Activated T-helper 9 cell treated with anti-CD3 and anti-CD28 coated beads, Interleukin-2, amount 50 U/mL, for 16 hours (primary cell): ENCODE results near the gene SOX18.

Experiments
- DNase-seq: peaks from one replicate; pipeline ENCODE4 v3.0.0-alpha.2; 2020; ENCODE audit warnings: low read depth

SOX18 gene

DNA sequence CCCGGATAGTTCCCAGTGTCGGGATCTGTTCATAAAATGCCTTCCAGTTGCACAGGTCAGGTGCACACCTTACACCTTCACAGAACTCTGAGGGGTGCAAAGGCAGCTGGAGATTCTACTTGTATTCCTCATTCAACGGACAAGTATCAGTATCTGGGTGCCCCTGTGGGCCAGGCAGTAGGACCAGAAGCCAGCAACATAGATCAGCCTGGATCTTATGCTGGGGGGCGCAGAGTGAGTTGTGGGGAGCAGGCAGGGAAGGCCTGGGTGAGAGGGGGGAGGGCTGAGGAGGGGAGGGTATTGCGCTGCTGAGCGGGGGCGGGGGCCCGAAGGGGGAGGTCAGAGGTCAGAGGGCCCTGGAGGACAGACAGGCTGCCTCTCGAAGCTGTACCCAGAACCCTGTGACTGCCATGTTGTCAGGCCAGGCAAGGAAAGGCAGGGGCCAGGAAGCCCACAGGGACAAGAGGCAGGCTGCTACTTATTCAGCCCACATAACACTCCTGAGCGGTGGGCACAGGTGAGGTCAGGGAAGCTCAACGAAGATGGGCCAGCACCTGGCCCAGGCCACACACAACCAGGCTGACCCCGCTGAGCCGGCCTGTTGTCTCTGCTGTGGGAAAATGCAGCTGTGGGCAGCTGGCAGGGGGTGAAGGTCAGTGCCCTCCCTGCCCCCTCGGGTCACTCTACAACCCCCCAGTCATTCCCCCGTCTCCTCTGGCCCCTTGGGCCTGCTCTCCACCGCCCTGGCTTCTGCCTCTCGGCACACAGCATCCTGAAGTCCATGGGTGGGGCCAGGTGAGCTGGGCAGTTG, 31.6 kb upstream of the SOX18 start:
- DNase-seq, result no peak

DNA sequence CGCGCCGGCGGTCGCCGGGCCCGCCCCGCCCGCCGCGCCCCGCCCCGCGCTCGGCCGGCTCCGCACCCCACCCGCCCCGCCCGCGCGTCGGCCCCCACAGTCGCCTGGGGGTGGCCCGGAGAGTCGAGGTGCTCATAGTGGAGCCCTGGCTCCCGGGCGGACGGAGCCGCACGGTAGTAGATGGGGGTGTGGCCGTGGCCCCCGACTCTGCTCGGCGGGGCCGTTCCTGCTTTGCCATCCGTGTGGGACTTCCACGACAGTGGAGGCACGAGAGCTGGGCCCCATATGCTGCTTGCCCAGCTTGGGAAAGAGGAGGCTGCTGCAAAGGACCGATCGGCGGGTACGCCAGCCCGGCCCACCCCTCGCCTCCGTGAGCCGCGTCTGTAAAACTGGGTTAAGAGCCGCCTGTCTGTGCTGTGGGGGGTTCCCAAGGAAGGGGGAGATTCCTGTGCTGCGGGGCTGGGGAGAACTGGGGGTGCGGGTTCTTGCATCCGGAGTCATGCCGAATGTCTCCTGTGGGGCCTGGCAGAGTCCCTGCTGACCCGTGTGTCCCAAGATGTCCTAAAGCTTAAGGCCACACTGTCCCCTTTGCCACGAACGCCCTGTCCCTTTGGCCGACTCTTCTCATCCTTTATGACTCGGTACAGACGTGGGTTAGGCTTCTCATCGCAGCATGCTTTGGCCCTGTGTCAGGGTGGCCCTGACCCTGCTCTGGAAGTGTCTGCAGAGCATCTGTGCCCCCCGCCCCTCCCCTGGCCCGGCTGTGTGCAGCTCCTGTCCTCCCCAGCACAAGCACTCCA, 30.8 kb upstream of the SOX18 start, which contains the start of gene OPRL1:
TSS of gene OPRL1 (plus strand) at position 70 of the 800 bp plus-strand sequence. CDS start 12,639 bp downstream, outside the sequence.
- peak; percentile 39 for DNase-seq

DNA sequence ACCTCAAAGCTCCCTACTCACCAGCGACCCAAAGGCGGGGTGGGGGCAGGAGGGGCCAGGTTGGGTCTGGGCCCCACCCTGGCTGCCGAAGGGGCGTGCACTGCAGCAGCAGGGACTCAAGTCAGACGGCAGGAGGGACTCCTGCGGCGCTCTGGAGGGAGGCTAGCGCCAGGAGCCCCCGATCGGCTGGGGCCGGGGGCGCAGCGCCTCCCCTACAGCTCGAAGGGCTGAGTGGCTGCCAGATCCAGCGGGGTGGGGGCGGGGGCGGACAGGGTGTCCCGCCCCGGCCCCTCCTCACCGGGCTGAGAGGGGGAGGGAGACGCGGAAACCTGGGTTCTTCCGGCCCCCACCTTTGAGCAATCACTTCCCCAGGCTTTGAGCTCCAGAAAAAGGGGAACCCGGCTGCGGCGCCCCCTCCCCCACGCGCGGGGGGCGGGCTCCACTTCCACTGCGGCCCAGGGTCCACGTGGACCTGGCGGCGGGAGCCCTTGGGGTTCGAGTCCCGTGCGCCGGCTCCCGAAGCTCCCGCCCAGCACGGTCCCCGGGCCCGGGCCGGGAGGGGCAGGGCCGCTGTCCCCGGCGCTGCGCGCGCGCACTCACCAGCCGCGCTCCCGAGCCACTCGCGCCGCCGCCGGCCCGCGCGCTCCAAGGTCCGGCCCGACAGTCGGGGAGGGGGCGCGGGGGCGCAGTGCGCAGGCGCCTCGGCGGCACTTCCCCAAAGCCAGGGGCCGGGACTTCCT, 30.0 kb upstream of the SOX18 start, which contains the start of gene RGS19:
TSS of gene RGS19 (minus strand) at position 246 of the 740 bp plus-strand sequence. CDS start 2,632 bp downstream, outside the sequence.
- DNase-seq, result peak; percentile 51

DNA sequence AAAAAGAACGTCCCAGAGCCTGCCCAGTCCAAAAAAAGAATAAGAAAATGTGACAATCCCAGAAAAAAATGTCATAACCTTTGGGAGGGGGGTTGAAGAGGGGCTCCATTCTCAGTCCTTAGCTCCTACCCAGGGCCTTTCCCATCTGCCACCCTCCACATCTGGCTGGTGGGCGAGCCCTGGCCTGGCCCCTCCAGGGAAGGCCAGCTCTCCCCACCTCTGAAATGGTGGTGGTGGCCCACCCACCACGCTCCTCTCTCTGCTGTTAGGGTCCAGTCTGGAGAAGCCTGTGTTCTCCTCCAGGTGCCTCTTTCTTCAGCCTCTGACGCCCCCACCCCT, 29.5 kb upstream of the SOX18 start:
- DNase-seq, result no peak

DNA sequence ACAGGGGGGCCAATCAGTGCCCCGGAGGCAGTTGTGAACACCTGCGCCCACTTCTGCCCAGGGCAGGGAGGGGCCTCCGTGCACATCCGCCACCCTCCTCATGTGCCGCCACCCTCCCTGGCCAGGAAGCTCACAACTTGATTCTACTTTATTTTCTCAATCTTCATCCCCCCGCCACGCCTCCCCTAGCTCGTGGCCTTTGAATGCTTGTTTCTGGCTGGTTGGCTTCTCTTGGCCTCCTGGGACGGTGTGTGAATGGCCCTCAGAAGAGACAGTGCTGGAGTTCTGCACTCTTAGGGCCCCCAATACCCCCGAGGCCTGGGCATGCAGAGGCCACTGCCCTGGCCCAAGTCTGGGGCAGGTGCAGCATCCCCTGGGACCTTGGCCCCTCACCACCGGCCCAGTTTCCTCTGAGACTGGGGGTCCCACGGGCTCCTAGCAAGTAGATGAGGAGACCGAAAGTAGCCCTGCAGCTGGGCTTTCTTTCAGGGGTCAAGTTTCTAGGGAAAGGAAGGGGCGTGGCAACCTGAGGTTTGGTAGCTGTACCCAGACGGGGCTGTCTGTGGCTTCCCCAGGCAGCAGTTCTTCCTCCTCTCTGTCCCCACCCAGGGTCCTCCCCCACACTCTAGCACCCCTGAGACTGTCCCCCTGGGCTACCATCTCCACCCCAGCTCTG, 28.6 kb upstream of the SOX18 start:
- DNase-seq, result no peak

DNA sequence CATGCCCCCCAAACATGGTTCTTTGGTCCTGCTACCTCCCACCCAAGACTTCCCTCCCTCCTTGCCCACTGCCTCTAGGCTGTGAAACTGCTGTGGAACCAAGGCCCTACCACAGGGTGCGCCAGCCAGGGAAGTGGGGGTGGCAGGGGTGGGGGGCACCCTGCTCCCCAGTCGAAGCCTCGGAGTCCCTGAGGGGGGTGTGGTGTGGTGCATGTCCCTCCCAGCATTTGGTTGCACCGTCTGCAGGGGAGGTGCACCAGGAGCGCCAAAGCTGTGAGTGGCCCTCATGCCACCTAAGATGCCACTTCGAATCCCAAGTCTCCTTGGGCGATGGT, 28.1 kb upstream of the SOX18 start:
- no peak for DNase-seq

DNA sequence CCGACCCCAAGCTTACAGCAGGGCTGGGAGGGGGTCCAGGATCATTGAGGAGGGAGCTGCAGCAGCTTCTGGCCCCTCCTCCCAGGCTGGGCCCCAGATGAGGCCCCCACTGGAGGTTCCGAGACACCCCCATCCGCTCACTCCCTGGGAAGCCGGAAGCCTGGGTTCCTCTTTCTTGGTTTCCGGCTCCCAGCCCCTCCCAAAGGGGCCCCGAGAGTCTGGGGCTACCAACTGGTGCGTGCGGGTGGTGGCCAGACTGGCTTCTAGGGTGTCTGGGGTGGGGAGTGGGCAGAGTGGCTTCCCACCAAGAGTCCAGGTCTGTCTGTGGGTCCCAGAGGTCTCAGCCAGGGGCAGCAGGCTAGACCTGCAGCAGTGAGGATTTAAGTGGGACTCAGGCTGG, 27.7 kb upstream of the SOX18 start:
- DNase-seq, result no peak

DNA sequence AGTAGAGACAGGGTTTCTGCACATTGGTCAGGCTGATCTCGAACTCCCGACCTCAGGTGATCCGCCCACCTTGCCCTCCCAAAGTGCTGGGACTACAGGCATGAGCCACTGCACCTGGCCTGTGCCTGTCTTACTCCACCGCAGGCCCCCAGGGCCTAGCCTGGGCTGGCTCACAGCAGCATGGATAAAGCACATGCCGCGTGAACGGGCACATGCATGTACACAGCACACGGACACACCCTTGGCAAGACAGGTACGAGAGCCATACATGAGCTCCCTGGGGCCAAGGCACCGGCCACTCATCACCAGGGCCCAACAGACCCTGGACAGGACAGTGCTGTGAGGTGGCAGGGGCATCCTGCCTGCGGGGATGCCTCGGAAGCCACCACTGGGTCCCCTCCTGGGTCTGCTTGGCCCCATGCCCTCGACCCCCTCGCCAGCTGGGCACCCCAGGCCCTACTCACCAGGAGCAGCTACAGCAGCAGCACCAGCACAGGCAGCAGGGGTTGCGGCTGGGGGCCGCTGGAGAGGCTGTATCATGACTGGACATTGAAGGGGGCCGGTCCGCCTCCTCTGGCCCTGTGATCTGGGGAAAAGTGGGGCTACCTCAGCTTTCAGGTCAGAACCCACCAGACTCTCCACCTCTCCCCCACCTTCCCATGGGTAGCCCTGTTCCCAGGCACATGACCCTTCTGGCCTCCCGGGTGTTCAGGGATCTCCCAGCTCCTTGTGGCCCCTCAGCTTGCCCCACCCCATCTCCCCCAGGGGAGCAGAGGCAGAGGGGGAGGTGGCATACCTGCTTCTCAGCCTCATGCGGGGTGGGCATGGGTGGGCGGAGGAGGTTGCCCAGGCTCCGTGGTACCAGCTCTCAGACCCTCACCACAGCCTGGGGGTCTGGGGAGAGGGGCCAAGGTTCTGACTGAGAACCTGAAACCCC, 26.9 kb upstream of the SOX18 start:
- DNase-seq, result no peak

DNA sequence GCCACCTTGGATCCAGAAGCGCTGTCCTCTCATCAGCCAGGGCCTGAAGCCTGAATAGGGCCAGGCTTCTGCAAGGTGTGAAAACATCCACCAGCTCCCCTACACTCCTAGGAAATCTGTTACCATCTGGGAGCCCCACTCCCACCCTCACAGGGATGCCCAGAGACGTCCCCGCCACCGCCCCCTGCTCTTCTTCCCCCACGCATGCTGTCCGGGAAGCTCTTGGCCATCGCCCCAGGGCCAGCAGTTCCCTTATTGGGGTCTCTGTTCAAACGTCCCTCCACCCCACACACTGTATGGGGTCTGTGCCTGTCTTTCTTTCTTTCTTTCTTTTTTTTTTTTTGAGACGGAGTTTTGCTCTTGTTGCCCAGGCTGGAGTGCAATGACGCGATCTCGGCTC, 26.1 kb upstream of the SOX18 start:
- no peak for DNase-seq

DNA sequence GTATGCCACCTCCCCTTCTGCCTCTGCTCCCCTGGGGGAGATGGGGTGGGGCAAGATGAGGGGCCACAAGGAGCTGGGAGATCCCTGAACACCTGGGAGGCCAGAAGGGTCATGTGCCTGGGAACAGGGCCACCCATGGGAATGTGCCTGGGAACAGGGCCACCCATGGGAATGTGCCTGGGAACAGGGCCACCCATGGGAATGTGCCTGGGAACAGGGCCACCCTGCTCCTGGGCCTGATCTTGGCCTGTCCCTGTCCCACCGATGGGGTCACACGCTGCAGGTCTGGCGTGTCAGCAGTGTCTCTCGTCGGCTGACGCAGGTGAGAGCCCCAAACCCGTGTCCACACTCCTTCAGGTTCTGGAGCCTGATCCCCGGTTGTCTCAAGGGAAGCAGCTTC, 25.5 kb upstream of the SOX18 start:
- DNase-seq, result no peak

DNA sequence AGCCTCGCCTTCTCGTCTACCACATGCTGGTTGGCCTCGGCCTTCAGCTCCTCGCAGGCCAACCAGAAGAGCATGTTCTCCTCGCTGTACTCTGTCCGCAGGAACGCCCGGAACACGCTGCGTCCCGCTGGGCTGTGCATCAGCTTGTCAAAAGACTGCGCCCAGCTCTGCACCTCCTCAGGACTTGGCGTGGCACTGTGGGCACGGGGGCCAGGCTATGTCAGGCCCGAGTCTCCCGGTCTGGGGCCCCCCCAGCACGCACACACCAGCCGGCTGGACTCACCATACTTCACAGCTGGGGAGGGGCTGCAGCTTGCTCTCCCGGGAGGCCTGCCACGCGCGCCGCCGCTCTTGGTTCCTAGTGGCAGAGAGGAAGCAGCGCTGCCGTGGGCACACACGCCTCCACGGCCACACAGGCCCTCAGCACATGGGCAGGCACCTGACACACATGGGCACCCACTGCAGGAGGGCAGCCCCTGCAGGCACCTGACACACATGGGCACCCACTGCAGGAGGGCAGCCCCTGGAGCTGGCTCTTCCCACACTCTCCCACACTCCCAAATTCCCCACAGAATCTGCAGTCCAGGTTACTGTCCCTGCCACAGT, 24.8 kb upstream of the SOX18 start:
- DNase-seq, result no peak

DNA sequence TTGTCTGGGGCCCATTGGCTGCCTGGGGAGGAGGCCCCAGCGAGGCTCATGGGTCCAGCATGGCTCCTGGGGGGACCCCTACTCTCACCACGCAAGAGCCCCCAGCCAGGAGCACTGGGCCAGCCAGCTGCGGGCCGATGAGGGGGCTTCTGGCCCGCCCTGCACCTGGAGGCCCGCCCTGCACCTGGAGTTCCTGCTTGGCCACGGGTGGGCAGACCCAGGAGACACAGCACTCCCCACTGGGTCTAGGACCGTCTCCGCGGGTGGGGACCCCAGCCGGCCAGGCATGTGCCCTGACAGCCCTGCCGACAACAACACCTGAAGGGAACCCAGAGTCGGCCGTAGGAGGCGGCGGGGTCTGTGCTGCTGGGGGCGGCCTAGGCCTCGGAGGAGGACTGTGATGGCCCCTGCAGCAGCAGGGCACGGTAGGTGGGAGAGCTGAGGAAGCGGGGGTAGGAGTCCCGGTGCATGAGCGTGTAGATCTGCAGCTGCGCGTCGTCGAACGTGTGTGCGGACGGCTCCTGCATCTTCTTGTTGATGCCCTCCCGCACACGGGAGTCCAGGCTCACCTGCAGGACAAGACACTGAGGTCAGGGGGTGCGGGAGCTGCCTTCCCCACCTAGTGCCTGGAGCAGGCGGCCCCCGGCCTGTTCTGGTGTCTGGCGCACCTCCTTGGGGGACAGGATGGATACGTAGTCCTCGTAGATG, 24.2 kb upstream of the SOX18 start:
- DNase-seq, result no peak

DNA sequence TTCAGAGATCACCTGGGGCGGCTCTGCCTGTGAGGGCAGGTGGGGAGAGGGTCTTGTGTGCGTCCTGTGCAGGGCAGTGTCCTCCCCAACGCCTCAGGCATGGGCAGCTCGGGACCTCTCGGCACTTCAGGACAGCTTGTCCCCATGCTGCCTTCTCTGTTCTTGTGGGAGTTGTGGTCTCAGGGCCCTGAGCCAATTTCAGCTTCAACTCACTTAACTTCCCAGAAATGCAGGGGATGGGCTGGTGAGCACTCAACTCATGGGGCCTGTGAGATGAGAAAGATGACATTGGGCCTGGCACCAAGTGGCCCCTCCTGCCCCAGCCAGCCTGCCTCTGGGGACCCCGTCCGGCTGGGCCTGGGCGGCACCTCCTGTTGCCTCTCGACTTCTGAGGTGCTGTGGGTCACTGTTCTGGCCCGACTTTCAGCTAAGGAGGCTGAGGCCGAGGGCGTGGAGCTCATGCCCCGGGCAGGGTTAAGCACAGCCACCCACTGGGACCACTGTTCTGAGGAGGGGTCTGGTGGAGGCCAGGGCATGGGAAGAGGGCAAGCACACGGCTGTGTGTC, 23.1 kb upstream of the SOX18 start:
- DNase-seq, result no peak

DNA sequence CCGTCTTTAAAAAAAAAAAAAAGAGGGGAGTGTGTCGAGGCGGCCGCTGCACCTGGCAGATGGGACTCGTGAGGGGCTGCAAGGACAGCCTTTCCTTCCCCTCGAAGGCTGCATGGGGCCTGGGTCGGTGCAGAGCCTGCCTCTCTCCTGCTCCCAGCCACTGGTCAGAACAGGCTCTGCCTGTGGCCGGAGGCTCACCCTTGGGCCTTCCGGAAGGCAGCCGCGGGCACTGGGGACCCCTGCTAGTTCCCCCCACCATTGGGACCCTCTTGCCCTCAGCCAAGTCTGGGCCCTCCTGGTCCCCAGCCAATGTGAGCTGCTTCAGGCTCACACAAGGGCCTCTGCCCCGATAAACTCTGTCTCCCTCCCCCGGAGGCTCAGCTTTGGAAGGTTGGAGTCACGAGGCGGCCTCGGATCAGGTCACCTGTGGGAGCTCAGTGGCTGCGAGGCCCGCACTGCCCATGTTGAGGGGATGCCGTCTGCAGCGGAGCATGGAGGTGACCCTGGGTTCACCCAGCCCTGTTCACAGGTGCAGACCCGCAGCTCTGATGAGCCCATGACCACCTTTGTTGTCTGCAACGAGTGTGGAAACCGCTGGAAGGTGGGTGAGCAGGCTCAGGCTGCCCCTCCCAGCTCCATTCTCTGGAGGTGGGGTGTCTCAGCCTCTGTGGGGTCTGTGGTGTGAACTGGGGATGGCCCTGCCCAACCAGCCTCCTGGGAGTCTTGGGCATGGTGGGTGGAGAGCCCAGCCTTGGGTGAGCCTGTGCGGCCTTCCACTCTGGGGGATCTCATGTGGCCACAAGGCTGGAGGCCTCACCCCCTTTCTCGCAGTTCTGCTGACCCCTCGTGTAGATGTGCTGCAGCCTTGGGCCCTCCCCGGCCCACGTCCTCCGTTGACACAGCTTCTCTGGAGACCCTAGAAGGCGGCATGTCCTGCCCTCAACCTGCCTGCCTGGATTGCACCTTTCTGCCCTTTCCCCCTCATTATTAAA, 22.2 kb upstream of the SOX18 start:
- no peak for DNase-seq

DNA sequence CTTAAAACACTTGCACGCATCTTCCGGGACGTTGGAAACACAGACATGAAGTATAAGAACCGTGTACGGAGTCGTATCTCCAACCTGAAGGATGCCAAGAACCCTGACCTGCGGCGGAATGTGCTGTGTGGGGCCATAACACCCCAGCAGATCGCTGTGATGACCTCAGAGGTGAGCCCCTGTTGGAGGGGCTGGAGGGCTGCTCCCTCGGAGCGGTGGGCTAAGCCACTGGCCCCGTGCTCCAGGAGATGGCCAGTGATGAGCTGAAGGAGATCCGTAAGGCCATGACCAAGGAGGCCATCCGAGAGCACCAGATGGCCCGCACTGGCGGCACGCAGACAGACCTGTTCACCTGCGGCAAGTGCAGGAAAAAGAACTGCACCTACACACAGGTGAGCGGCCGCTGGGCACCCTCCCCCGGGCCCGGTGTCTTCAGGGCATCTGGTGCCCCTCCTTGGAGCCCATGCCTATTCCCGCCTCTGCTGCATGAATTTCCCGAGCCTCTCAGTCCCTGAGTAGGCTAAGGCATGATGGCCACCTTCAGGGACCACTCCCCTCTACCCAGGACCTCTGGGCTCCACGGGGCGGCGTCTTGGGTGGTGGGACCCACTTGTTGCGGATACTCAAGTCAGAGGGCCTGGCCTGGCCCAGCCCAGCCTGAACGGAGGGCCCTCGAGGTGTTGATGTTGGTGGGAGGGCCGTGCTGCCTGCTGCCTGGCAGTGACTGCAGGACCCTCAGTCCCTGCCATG, 21.0 kb upstream of the SOX18 start:
- DNase-seq, result no peak

DNA sequence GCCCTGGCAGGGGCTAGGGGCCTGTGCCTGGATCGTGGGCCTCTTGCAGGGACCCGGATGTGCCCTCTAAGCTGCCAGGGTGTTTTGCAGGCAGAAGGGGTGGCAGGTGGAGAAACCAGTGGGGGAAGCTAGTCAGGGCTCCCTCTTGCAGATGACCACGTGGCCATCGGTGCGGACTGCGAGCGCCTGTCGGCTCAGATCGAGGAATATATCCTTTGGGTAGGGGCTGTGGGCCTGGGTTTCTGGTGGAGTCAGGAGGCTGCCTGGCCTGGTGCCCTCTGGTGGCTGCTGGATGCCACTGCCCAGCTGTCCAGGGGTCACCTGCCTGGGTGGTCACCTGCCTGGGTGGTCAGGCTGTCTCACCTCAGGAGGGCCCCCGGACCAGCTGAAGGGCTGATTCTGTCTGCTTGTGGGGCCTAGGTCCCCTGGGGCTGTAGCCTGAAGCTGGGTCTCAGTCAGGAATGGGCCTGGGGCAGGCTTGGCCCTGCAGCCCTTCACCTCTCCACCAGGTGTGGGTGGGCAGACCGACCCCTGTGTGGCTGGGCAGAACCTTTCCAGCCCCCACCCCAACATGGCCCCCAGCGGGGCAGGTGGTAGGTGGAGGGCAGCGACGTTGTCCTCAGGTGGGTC, 20.3 kb upstream of the SOX18 start:
- no peak for DNase-seq

DNA sequence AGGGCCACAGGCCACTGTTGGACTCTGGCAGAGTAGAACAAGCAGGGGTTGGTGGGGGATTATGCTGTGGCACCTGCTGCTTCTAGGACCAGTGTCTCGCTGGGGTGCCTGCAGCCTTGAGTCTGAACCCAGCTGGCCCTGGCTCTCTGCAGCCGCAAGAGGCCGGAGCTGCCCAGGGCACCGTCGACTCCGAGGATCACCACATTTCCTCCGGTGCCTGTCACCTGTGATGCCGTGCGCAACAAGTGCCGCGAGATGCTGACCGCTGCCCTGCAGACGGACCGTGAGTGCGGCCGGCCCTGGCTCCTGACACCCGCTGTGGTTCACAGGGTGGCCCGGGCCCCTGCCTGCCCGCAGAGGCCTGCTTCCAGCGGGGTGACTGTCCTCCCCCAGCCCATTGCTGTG, 19.8 kb upstream of the SOX18 start:
- no peak for DNase-seq
